ENCODE measurements around the gene CDK14. TPM values are rescaled to one million over a fixed set of nuclear protein-coding genes. Genes with fewer than 3 reads are reported as not detected.
A peak's percentile ranks its signal among the peaks of the same experiment; 100 is the strongest.

CDK14 gene
- total and polyA plus RNA-seq, 8 donors: 0.58 to 43.9 (median 12.2) TPM

- 85 to 100% (median 93%) methylated on average over 2 of the region's 2 CpGs for WGBS, 5 donors
- intact Hi-C loops (cut with DNase I; ENCODE audit: low total_unique reads): no loop called here
Measured at GRCh38 chr7:90853205-90853604, 257.1 kb downstream of the CDK14 start.

GRCh38 chr7:90856351-90857070 is 260.4 kb downstream of the CDK14 start:
- DNase-seq: peak in 1 of 2 donors; percentile 41
- H3K9me3 ChIP-seq: no peaks in the 10 kb centered on the region
- TF ChIP-seq POLR2AphosphoS5 (IDR thresholded peaks at IDR 0.05) (no peak), EP300 (IDR thresholded peaks at IDR 0.05) (no peak), CTCF (IDR thresholded peaks at IDR 0.05) (no peak), POLR2A (IDR thresholded peaks at IDR 0.05) (no peak)
- H3K27me3 ChIP-seq: no peaks in the 10 kb centered on the region
- no peaks in the 10 kb centered on the region for H3K36me3 ChIP-seq
- no peak overlapping the region for H3K27ac ChIP-seq
- no peak overlapping the region for H3K4me3 ChIP-seq
- WGBS, 5 donors: 77 to 85% (median 82%) methylated on average over 6 of the region's 6 CpGs
- H3K4me1 ChIP-seq: peaks cover 0 to 15% (median 0%) of the 10 kb centered on the region in 4 donors
- intact Hi-C loops (cut with DNase I; ENCODE audit: low total_unique reads): no loop called here

More at GRCh38 chr7:90853205-90853604, 257.1 kb downstream of the CDK14 start:
- no peak for DNase-seq
- Histone ChIP-seq H3K9me3 (no peaks in the 10 kb centered on the region), H3K36me3 (no peaks in the 10 kb centered on the region), H3K4me3 (no peak overlapping the region), H3K27me3 (no peaks in the 10 kb centered on the region), H3K27ac (no peak overlapping the region), H3K4me1 (peaks cover 0 to 15% (median 0%) of the 10 kb centered on the region in 4 donors)
- no peak for TF ChIP-seq CTCF (IDR thresholded peaks at IDR 0.05)
- no peak for TF ChIP-seq POLR2A (IDR thresholded peaks at IDR 0.05)
- TF ChIP-seq EP300 (IDR thresholded peaks at IDR 0.05): no peak
- TF ChIP-seq POLR2AphosphoS5 (IDR thresholded peaks at IDR 0.05): no peak

GRCh38 chr7:90857603-90858002 is 261.5 kb downstream of the CDK14 start:
- H3K36me3 ChIP-seq: no peaks in the 10 kb centered on the region
- no peak for DNase-seq
- TF ChIP-seq EP300 (IDR thresholded peaks at IDR 0.05) (no peak), POLR2A (IDR thresholded peaks at IDR 0.05) (no peak), CTCF (IDR thresholded peaks at IDR 0.05) (no peak), POLR2AphosphoS5 (IDR thresholded peaks at IDR 0.05) (no peak)
- intact Hi-C loops (cut with DNase I; ENCODE audit: low total_unique reads): no loop called here
- WGBS, 5 donors: 78 to 88% (median 83%) methylated on average over 2 of the region's 2 CpGs
- no peak overlapping the region for H3K27ac ChIP-seq
- H3K9me3 ChIP-seq: no peaks in the 10 kb centered on the region
- no peak overlapping the region for H3K4me3 ChIP-seq
- no peaks in the 10 kb centered on the region for H3K27me3 ChIP-seq
- peaks cover 0 to 15% (median 0%) of the 10 kb centered on the region in 4 donors for H3K4me1 ChIP-seq

- H3K27me3 ChIP-seq: no peaks in the 10 kb centered on the region
- no peak for TF ChIP-seq EP300 (IDR thresholded peaks at IDR 0.05)
- TF ChIP-seq POLR2AphosphoS5 (IDR thresholded peaks at IDR 0.05): no peak
- TF ChIP-seq CTCF (IDR thresholded peaks at IDR 0.05): no peak
- TF ChIP-seq POLR2A (IDR thresholded peaks at IDR 0.05): no peak
- peaks cover 0 to 15% (median 0%) of the 10 kb centered on the region in 4 donors for H3K4me1 ChIP-seq
- no peak overlapping the region for H3K4me3 ChIP-seq
- WGBS, 5 donors: 90 to 100% (median 92%) methylated on average over 2 of the region's 2 CpGs
- no peaks in the 10 kb centered on the region for H3K36me3 ChIP-seq
- no peak for DNase-seq
- no peak overlapping the region for H3K27ac ChIP-seq
- no peaks in the 10 kb centered on the region for H3K9me3 ChIP-seq
- intact Hi-C loops (cut with DNase I; ENCODE audit: low total_unique reads): no loop called here
Measured at GRCh38 chr7:90858546-90858945, 262.4 kb downstream of the CDK14 start.

Data from stomach (tissue), 9 donors.